ENCODE measurements around the gene TSEN2.

The TSEN2 gene

GRCh38 chr3:12439161-12439940 is 44.9 kb upstream of the TSEN2 start:
- Histone ChIP-seq H3K27ac (no peak overlapping the region), H3K27me3 (peaks cover 0 to 25% of the 10 kb centered on the region in 2 donors), H3K4me3 (no peak overlapping the region), H3K4me1 (peaks cover 0 to 18% (median 2%) of the 10 kb centered on the region in 4 donors), H3K9me3 (no peaks in the 10 kb centered on the region), H3K36me3 (no peaks in the 10 kb centered on the region)
- DNase-seq: no peak
- intact Hi-C loops (cut with DNase I; ENCODE audit: low total_unique reads): no loop called here
- TF ChIP-seq CTCF (IDR thresholded peaks at IDR 0.05): no peak

DNA sequence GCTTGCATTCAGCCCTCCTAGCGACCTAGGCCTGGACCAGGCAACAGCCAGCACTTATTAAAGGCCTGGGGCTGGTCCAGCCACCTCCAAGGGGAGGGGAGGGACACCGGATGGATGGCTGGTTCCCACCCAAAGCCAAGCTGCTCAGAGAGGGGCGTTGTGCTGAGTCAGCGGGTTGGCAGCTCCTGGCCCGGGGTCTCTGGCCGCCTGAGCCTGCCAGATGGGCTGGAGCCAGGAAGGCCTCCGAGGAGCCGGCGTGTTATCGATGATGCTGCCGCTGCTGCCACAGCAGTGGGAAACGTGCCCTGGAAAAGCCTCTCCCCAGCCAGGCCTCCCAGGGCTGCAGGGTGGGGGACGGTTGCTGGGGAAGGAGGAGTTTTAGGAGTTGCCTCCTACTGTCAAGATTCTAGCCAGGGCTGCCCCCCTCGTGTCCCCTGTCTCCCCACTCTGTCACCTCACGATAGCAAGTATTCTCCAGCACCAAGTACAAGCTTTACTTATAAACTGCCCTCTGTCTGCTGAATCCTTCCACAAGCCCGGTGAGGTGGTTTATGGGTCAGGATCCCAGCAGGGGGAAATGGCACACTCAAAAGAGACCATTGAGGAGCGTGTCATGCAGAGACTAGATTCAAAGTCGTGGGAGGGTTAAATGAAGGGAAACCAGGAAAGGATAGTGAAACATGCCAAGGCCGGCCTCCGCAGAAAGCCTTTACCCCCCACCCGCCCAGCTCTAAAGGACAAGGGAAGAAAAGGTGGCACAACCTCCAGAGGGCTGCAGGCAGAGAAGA is 43.2 kb upstream of the TSEN2 start:
- intact Hi-C loops (cut with DNase I; ENCODE audit: low total_unique reads): no loop called here
- peaks cover 0 to 18% (median 2%) of the 10 kb centered on the region in 4 donors for H3K4me1 ChIP-seq
- no peak overlapping the region for H3K4me3 ChIP-seq
- TF ChIP-seq CTCF (IDR thresholded peaks at IDR 0.05): no peak
- no peaks in the 10 kb centered on the region for H3K36me3 ChIP-seq
- no peaks in the 10 kb centered on the region for H3K9me3 ChIP-seq
- H3K27ac ChIP-seq: no peak overlapping the region
- DNase-seq: peak in 1 of 2 donors; percentile 27
- peaks cover 0 to 34% of the 10 kb centered on the region in 2 donors for H3K27me3 ChIP-seq

- Histone ChIP-seq H3K4me1 (peaks cover 0 to 12% (median 2%) of the 10 kb centered on the region in 4 donors), H3K27ac (no peak overlapping the region), H3K9me3 (no peaks in the 10 kb centered on the region), H3K27me3 (peaks cover 0 to 35% of the 10 kb centered on the region in 2 donors), H3K36me3 (no peaks in the 10 kb centered on the region), H3K4me3 (no peak overlapping the region)
- DNase-seq: no peak
- intact Hi-C loops (cut with DNase I; ENCODE audit: low total_unique reads): no loop called here
- TF ChIP-seq CTCF (IDR thresholded peaks at IDR 0.05): no peak
Observed at GRCh38 chr3:12442654-12443501, 41.4 kb upstream of the TSEN2 start.

- Histone ChIP-seq H3K4me1 (peaks cover 0 to 12% (median 2%) of the 10 kb centered on the region in 4 donors), H3K36me3 (no peaks in the 10 kb centered on the region), H3K9me3 (no peaks in the 10 kb centered on the region), H3K27ac (no peak overlapping the region), H3K4me3 (no peak overlapping the region), H3K27me3 (peaks cover 0 to 33% of the 10 kb centered on the region in 2 donors)
- TF ChIP-seq CTCF (IDR thresholded peaks at IDR 0.05): no peak
- intact Hi-C loops (cut with DNase I; ENCODE audit: low total_unique reads): no loop called here
- no peak for DNase-seq
Observed at GRCh38 chr3:12443781-12444522, 40.3 kb upstream of the TSEN2 start.

Data from tibial artery (tissue), 4 donors.